Fibroblast of the conjunctiva (primary cell): ENCODE measurements around the gene OR2AG2.

ENCODE experiments used
- DNase-seq: peaks from one replicate; pipeline ENCODE4 v3.0.0-alpha.2; 2010; ENCODE audit warnings: low read depth

OR2AG2 gene

DNA sequence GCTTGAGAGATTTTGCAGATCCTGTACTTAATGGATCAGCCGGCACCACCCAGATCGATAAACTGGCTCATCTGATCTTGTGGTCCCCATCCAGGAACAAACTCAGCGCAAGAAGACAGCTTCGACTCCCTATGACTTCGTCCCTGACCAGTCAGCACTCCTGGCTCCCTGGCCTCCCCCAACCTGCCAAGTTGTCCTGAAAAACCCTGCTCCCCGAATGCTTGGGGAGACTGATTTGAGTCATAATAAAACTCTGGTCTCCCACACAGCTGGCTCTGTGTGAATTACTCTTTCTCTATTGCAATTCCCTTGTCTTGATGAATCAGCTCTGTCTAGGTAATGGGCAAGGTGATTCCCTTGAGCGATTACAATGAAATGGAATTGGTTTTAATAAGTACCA, 29.5 kb downstream of the OR2AG2 start:
- DNase-seq: no peak

DNA sequence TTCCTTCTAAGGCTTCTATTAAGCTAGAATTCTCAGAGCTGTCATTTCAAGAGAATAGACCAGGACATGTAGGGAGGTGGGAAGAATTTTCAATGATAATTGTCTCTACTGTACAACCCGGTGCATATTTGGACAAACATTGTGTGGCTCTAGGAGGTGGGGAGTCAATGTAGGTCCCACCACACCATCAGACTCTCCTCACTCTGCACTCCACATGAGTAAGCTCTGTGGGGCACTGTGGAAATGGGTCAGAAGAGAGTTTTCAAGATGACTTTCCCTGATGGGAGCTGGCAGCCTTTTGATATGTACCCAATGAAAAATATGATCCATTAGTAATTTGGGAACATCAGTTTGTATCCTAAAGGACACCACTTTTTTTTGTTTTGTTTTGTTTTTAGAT, 33.2 kb downstream of the OR2AG2 start:
- no peak for DNase-seq

DNA sequence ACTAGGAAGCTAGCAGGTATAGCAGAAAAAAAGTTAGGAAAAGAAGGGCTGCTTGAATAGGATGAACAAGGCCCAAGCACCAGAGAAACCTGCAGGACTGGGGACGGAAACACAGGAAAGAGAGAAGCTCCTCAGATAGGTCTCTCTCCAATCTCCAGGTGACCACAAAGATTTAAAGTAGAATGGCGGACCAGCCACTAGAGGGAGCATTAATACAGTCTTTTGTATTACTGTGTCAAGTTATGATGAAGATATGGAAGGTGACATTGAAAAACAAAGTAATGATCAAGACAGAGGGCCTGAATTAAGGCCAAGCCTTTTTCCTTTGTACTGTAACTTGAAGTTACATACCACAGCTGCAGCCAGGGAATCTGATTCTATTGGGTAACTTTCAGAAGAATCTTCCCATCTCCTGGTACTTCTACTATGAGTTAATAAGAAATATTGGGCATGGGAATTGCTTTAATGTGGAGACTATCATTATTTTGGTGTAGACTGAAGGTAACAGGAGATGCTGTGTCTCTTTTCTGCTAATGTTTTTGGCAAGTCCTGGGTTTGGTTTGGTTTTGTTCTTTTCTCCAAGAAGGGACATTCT, 33.8 kb downstream of the OR2AG2 start:
- no peak for DNase-seq

DNA sequence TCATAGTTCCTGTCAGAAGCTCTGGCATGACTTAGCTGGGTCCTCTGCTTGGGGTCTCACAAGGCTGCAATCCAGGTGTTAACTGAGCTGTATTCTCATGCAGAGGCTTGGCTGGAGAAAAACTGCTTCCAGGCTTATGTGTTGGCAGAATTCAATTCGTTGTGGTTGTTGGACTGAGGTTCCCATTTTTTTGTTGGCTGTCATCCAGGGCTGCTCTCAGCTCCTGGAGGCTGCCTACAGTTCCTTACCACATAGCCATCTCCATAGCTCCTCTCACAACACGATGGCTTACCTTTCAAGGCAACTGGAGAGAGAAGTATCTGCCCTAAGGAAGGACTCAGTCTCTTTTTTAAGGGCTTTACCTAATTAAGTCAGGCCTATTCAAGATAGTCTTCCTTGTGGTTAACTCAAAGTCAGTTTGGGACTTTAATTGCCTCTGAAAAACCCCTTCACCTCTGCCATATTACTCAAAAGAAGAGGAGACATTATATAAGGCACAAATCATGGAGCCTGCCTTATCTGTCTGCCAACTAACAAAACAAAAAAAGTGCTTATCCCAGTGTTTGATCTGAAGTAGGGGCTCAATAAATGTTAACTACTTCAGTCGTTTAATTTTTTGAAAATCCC, 35.2 kb downstream of the OR2AG2 start:
- no peak for DNase-seq

DNA sequence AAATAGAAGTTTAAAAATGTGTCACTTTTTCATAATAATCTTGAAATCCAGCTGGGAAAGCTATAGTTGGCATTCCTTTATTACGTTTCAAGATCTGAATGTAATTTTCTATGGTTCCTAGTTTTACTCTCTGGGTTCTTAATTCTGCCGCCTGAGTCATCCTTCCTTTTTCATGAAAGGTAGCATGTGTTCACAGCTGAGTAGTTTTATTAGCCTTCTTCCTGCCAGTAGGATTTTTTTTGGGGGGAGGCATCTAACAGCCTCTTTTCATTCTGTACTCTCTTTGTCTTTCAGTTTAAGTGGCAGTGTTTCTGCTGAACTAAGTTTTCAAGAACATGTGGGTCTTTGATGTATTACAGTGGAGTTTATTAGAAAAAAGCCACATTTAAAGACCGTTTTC, 36.5 kb downstream of the OR2AG2 start:
- no peak for DNase-seq

DNA sequence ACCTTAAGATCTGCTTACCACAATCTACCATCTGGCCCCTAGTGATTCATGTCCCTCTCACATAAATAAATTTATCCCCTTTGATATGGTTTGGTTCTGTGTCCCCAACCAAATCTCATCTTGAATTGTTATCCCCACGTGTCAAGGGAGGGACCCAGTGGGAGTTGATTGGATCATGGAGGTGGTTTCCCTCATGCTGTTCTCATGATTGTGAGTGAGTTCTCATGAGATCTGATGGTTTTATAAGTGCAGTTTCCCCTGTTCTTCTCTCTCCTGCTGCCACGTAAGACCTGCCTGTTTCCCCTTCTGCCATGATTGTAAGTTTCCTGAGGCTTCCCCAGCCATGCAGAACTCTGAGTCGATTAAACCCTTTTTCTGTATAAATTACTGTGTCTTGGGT, 37.2 kb downstream of the OR2AG2 start:
- no peak for DNase-seq

DNA sequence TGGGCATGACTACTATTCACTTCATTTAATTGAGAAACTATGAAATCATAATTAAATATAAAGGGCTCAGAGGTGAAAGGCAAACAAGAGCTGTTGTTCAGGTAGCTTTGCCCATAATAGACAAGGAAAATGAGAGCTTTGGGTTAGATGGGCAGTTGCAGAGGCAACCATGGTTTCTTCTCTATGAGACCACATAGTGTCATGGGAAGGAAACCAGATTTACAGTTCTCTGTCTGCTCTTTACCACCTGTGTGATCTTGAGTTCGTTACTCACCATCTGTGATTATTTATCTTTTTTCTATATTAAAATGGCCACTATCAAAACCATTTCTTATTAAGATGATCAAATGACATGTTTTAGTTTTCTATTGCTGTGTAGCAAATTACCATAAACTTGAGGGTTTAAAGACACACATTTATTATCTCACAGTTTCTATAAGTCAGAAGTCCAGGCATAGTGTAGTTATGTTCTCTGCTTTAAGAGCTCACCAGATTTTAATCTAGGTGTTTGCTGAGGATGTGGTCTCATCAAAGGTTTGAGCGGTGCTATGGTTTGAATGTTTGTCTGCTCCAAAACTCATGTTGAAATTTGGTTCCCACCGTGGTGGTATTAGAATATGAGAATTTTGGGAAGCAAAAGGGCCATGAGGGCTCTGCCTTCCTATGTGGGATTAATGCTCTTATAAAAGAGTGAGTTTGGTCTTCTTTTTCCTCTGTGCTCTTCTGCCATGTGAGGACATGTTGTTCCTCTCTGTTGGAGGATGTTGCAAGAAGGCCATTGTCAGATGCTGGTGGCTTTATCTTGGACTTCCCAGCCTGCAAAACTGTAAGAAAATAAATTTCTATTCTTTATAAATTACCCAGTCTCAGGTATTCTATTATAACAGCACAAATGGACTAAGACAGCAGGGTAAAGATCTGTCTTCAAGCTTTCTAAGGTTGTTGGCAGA, 38.2 kb downstream of the OR2AG2 start:
- no peak for DNase-seq

DNA sequence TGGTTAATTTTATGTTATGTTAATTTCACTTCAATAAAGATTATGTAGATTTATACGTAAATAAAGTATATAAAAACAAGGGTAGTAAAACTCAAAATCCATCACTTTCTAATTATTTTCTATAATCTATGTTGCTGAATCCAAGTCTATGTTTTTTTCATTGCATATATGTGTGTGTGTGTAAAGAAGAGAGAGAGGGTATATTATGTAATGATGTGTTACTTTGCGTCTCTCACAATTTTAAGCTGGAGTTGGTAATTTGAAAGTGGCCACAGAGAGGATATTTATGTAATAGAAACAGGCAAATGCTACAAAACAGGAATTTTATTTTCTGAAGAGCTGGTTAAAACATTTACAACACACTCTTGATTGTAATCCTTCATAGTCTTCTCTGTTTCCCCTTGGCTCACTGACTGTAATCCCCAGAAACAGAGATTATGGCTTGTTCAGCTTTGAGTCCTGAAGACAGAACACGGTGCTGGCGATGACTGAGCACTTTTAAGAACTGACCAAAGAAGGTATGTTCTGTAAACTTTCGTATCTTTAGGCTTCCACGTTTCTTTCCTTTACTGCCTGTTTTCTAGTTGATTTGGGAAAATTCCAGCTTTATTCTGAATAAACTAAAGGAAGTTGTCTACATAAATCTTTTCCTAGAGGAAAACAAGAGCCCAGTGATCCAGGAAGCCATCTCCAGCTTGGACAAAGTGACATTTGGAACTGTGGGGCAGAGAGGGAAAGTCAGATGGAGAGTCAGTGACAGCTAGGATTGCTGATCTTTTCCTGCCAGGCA, 43.6 kb downstream of the OR2AG2 start:
- DNase-seq: no peak

DNA sequence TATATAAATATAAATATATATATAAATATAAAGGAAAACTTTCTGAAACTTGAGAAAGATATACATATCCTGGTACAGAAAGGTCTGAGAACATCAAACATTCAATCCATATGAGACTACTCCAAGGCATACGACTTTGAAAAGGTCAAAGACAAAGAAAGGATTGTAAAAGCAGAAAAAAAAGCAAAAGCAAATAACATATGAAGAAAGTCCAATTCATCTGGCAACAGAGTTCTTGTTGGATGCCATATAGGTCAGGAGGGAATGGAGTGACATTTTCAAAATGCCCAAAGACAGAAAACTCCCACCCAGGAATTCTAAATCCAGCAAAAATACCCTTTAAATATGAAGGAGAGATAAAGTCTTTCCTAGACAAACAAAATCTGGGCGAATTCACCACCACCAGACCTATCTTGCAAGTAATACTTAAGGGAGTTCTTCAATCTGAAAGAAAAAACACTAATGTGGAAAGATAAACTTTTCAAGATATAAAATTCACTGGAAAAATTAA, 46.3 kb downstream of the OR2AG2 start:
- DNase-seq: no peak

DNA sequence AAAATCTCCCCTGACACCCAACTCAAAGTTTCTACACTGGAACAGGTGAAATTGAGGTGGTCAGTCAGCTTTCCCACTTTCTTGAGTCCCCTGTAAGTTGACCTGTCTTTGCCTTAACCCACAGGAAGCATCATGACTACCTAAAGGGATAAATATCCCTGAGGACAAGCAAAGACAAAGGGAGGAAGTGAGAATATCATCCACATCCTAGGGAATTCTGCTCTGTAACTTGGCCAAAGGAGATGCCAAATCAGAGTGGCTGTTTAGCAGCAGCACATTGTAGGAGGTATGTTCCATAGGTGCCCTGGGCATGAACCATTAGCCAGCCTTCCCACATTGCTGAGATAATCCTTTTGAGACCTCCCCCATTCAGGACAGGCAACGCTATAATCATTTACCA, 47.8 kb downstream of the OR2AG2 start:
- no peak for DNase-seq

DNA sequence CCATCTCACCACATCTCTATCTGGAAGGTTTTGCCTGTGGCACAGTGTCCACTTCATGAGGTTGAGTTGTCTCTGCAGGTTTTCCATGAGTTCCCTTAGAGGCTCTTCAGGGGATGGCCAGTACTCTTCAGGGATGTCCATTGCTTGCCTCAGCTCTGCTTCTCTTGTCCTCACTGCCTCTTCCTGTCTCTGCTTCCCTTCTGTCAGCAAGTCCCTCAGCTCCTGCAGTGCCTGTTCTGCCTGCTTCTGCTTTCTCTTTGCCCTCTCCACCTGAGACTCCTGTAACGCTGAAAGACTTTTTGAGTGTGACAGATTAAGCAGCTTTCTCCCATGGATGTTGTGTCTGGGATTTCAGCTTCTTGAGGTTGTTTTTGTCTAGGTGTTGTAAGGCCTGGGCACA, 50.4 kb downstream of the OR2AG2 start:
- no peak for DNase-seq

DNA sequence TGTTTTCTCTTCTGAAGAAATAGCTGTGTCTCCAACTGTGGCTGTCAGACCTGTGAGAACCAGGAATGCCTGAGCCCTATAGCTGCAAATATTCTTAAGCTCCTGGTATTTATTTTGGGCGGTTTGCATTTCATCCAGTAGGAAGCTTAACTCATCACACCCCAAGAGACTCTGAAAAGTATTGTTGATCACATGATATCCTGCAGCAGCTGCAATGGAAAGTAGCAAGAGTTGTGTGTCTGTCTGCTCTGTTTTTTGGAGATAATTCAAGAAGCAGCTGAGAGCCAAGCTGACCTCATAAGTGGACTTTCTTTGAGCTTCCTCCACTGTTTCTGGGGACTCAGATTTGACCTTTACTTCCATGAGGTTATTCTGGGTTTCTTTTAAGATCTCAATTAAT, 52.2 kb downstream of the OR2AG2 start:
- DNase-seq: no peak

DNA sequence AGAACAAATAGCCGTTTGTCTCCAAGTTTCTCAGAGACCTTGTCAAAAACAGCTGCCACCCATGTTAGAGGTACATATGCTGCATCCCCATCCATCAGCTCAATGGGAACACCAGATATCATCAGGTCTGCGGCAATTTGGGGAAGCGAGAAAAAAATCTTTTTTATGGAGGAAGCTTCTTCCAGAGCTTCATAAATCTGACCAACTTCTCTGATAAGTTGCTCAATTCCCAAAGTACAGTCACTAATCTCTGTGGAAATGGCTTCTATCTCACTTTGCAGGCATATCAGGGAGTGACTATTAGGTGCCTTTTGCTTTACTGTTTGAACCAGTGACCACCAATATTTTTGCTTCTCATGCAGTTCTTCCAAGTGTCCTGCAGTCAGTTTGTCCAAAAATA, 54.4 kb downstream of the OR2AG2 start:
- DNase-seq: no peak
